IMR-90 (cell line): ENCODE data around the gene ATP2C2. TPM values are rescaled to one million over a fixed set of nuclear protein-coding genes. Genes with fewer than 3 reads are reported as not detected.

Experiments
- ATAC-seq: fragments of 200-7000 bp; cut with Tn5 transposase; 2 replicates; pipeline ENCODE4 v1.9.1; 2020; ENCODE audit warnings: low read depth, mild to moderate bottlenecking, moderate library complexity
- BruUV-seq: library from RNA; stranded (reverse); fragments of 400-500 nt; replicated peaks from 2 replicates; lab custom pipeline; 2021; lab: Mats Ljungman, UMichigan
- CTCF ChIA-PET: fragments of 300-600 bp; formaldehyde crosslinking; extraction: SDS; loops from one replicate; lab custom pipeline; 2021; ENCODE audit warnings: antibody characterized with exemption; lab: Yijun Ruan, JAX
- POLR2A ChIA-PET: fragments of 300-600 bp; sonication (Branson Sonifier 250); formaldehyde crosslinking; loops from one replicate; lab custom pipeline; 2022; ENCODE audit warnings: antibody characterized with exemption; ENCODE audit not compliant: unreplicated experiment; lab: Charles Lee
- DNase-seq: peaks from one replicate; pipeline ENCODE4 v3.0.0; 2013
- H2AFZ ChIP-seq: replicated peaks from 2 replicates; pipeline ENCODE3; 2013; ENCODE audit warnings: low read length, mild to moderate bottlenecking; ENCODE audit not compliant: poor library complexity
- H2AK5ac ChIP-seq: 2 replicates; pipeline ENCODE4 v1.6.1; 2013; ENCODE audit warnings: low read depth, low read length, inconsistent platforms
- H2AK9ac ChIP-seq: replicated peaks from 2 replicates; pipeline ENCODE3; 2013; ENCODE audit warnings: mild to moderate bottlenecking, low read depth, low read length, moderate library complexity; ENCODE audit not compliant: poor library complexity
- H2BK120ac ChIP-seq: 2 replicates; pipeline ENCODE4 v1.6.1; 2013; ENCODE audit warnings: low read depth, low read length, inconsistent platforms
- H2BK15ac ChIP-seq: 3 replicates; pipeline ENCODE4 v1.6.1; 2013; ENCODE audit warnings: low read depth, low read length, inconsistent platforms
- H2BK20ac ChIP-seq: 2 replicates; pipeline ENCODE4 v1.6.1; 2013; ENCODE audit warnings: low read depth, mild to moderate bottlenecking, inconsistent platforms, low read length, moderate library complexity
- H2BK5ac ChIP-seq: 2 replicates; pipeline ENCODE4 v1.6.1; 2013; ENCODE audit warnings: mild to moderate bottlenecking, low read depth, low read length, inconsistent platforms; ENCODE audit not compliant: poor library complexity, severe bottlenecking
- H3K14ac ChIP-seq: replicated peaks from 2 replicates; pipeline ENCODE4 v1.6.1; 2013; ENCODE audit warnings: low read depth, low read length, inconsistent platforms
- H3K18ac ChIP-seq: 2 replicates; pipeline ENCODE4 v1.6.1; 2013; ENCODE audit warnings: low read depth, low read length, control low read depth
- H3K23ac ChIP-seq: 2 replicates; pipeline ENCODE4 v1.6.1; 2013; ENCODE audit warnings: low read depth, low read length, inconsistent platforms
- H3K27ac ChIP-seq: 2 replicates; pipeline ENCODE4 v1.5.1; 2013; ENCODE audit warnings: mild to moderate bottlenecking, control low read depth, low read length; ENCODE audit not compliant: insufficient read depth
- H3K27me3 ChIP-seq: 2 replicates; pipeline ENCODE4 v1.6.1; 2013; ENCODE audit warnings: low read length; ENCODE audit not compliant: control insufficient read depth, insufficient read depth
- H3K36me3 ChIP-seq: 2 replicates; pipeline ENCODE4 v1.6.1; 2013; ENCODE audit warnings: low read length, mixed read lengths; ENCODE audit not compliant: control insufficient read depth, insufficient read depth
- H3K4ac ChIP-seq: 2 replicates; pipeline ENCODE4 v1.6.1; 2013; ENCODE audit warnings: low read depth, low read length, inconsistent platforms
- H3K4me1 ChIP-seq: 2 replicates; pipeline ENCODE4 v1.6.1; 2013; ENCODE audit warnings: low read length, mixed read lengths; ENCODE audit not compliant: control insufficient read depth, insufficient read depth
- H3K4me2 ChIP-seq: 2 replicates; pipeline ENCODE4 v1.6.1; 2013; ENCODE audit warnings: low read depth, mild to moderate bottlenecking, control low read depth, low read length, moderate library complexity
- H3K4me3 ChIP-seq: 2 replicates; pipeline ENCODE4 v1.5.1; 2013; ENCODE audit warnings: low read depth, mild to moderate bottlenecking, control low read depth, low read length, moderate library complexity; ENCODE audit not compliant: insufficient read depth
- H3K56ac ChIP-seq: 2 replicates; pipeline ENCODE4 v1.6.1; 2013; ENCODE audit warnings: low read length, inconsistent platforms; ENCODE audit not compliant: insufficient read depth; ENCODE audit errors: extremely low read depth
- H3K79me1 ChIP-seq, 2 experiments: 2 replicates each; pipeline ENCODE4 v1.6.1; 2013; ENCODE audit warnings: low read length in 2 of 2, inconsistent platforms in 1 of 2, low read depth in 1 of 2
- H3K9ac ChIP-seq: 2 replicates; pipeline ENCODE4 v1.6.1; 2013; ENCODE audit warnings: low read depth, low read length, control low read depth
- H3K9me1 ChIP-seq: 2 replicates; pipeline ENCODE4 v1.6.1; 2013; ENCODE audit warnings: low read length, inconsistent platforms; ENCODE audit not compliant: insufficient read depth
- H3K9me3 ChIP-seq: 2 replicates; pipeline ENCODE4 v1.6.1; 2013; ENCODE audit warnings: low read length; ENCODE audit not compliant: control insufficient read depth, insufficient read depth
- H4K20me1 ChIP-seq: 2 replicates; pipeline ENCODE4 v1.6.1; 2013; ENCODE audit warnings: low read length, inconsistent platforms; ENCODE audit not compliant: insufficient read depth
- H4K5ac ChIP-seq: 2 replicates; pipeline ENCODE4 v1.6.1; 2013; ENCODE audit warnings: mild to moderate bottlenecking, low read depth, low read length, control low read depth
- H4K8ac ChIP-seq, 2 experiments: 2 replicates each; pipeline ENCODE4 v1.6.1; 2013; ENCODE audit warnings: low read depth in 2 of 2, low read length in 2 of 2, control low read depth in 1 of 2, inconsistent platforms in 1 of 2
- H4K91ac ChIP-seq: 2 replicates; pipeline ENCODE4 v1.6.1; 2013; ENCODE audit warnings: low read depth, low read length, inconsistent platforms; ENCODE audit not compliant: insufficient read depth
- CHD1 ChIP-seq: IDR thresholded peaks from 2 replicates; pipeline ENCODE4 v1.6.1; 2012; ENCODE audit warnings: low read depth, low read length, improper control_type of control experiment
- CTCF ChIP-seq: conservative IDR thresholded peaks from 2 replicates; pipeline ENCODE4 v1.5.1; 2012; ENCODE audit warnings: mild to moderate bottlenecking, low read depth, low read length, improper control_type of control experiment
- ELK1 ChIP-seq: fragments of 150-350 bp; IDR thresholded peaks from 2 replicates; pipeline ENCODE4 v1.6.1; 2016; ENCODE audit warnings: low read depth, mild to moderate bottlenecking, low read length, moderate library complexity, borderline replicate concordance
- FOS ChIP-seq: fragments of 150-350 bp; IDR thresholded peaks from 2 replicates; pipeline ENCODE4 v1.6.1; 2016; ENCODE audit warnings: low read depth, low read length
- MAFK ChIP-seq: IDR thresholded peaks from 2 replicates; pipeline ENCODE4 v1.6.1; 2012; ENCODE audit warnings: low read depth, low read length, improper control_type of control experiment
- MAZ ChIP-seq: IDR thresholded peaks from 2 replicates; pipeline ENCODE4 v1.6.1; 2012; ENCODE audit warnings: low read depth, mild to moderate bottlenecking, low read length, improper control_type of control experiment, moderate library complexity, borderline replicate concordance
- MXI1 ChIP-seq: IDR thresholded peaks from 2 replicates; pipeline ENCODE4 v1.6.1; 2012; ENCODE audit warnings: low read depth, mild to moderate bottlenecking, low read length, moderate library complexity, borderline replicate concordance
- RCOR1 ChIP-seq: IDR thresholded peaks from 2 replicates; pipeline ENCODE4 v1.6.1; 2012; ENCODE audit warnings: mild to moderate bottlenecking, low read length, improper control_type of control experiment; ENCODE audit not compliant: insufficient replicate concordance
- RFX5 ChIP-seq: IDR thresholded peaks from 2 replicates; pipeline ENCODE4 v1.8.0; 2012; ENCODE audit warnings: low read depth, mild to moderate bottlenecking, low read length, moderate library complexity
- USF2 ChIP-seq: fragments of 150-350 bp; IDR thresholded peaks from 2 replicates; pipeline ENCODE4 v1.6.1; 2017; ENCODE audit warnings: mild to moderate bottlenecking, antibody characterized with exemption, low read length, low read depth
- WGBS, 2 experiments: methylation state at CpG; one replicate each; pipeline versions ENCODE4 v1.1.5 to v1.1.7; 2013; ENCODE audit warnings: missing lambda C conversion rate in 2 of 2; ENCODE audit not compliant: insufficient read length in 1 of 2; ENCODE audit errors: extremely low coverage in 2 of 2; 5-methylcytosine and 5-hydroxymethylcytosine counted together
- dilution Hi-C: fragments of 300-500 bp; cut with HindIII; formaldehyde crosslinking; loops from one replicate; pipeline ENCODE4 v1.14.3; 2018; ENCODE audit warnings: low sequenced_read_pairs; ENCODE audit not compliant: unreplicated experiment
- in situ Hi-C: fragments of 300-500 bp; cut with MboI; formaldehyde crosslinking; loops from 3 replicates; pipeline ENCODE4 v1.14.3; 2019; ENCODE audit warnings: low sequenced_read_pairs, inconsistent platforms, mixed read lengths
- intact Hi-C: fragments of 100-400 bp; cut with micrococcal nuclease; formaldehyde crosslinking; loops from 2 replicates; pipeline ENCODE4 v1.10.0; 2022
- polyA plus RNA-seq, 3 experiments: library from polyadenylated mRNA; depleted of rRNA; stranded (reverse); fragments of >200 nt; gene quantifications; 2 replicates each; pipeline ENCODE4 v1.2.3, GENCODE V29; 2012; ENCODE audit warnings: low replicate concordance in 1 of 3
- total RNA-seq: library from RNA; depleted of rRNA; stranded (reverse); fragments of >200 nt; gene quantifications from 2 replicates; pipeline ENCODE4 v1.2.3, GENCODE V29; 2012

The ATP2C2 gene
- total and polyA plus RNA-seq, 2 of the 4 experiments (the other 2 are of a cell fraction): not detected

- ChIA-PET CTCF (no interaction called here), POLR2A (no interaction called here)
- ATAC-seq (no peak), DNase-seq (no peak)
- no peak overlapping the region for H4K8ac ChIP-seq
- H4K20me1 ChIP-seq: no peaks in the 10 kb centered on the region
- no peaks in the 10 kb centered on the region for H3K36me3 ChIP-seq
- no peak overlapping the region for H2BK120ac ChIP-seq
- dilution Hi-C loops (no loop called here), intact Hi-C loops (no loop called here), in situ Hi-C loops (no loop called here)
- H2AK5ac ChIP-seq: no peak overlapping the region
- no peaks in the 10 kb centered on the region for H3K9me1 ChIP-seq
- H3K79me1 ChIP-seq: no peaks in the 10 kb centered on the region
- H2BK15ac ChIP-seq: no peak overlapping the region
- H2AFZ ChIP-seq: no peak overlapping the region
- H3K9ac ChIP-seq: no peak overlapping the region
- no peak overlapping the region for H3K23ac ChIP-seq
- no peak overlapping the region for H3K4ac ChIP-seq
- H3K56ac ChIP-seq: no peak overlapping the region
- no peaks in the 10 kb centered on the region for H3K4me1 ChIP-seq
- no peak overlapping the region for H4K5ac ChIP-seq
- no peak overlapping the region for H3K27ac ChIP-seq
- H3K14ac ChIP-seq: no peak overlapping the region
- 72% methylated on average over 5 of the region's 8 CpGs; no CpG with 5 or more reads in 1 of the 2 experiments for WGBS, 2 experiments
- H3K18ac ChIP-seq: no peak overlapping the region
- H3K4me3 ChIP-seq: no peak overlapping the region
- H2BK5ac ChIP-seq: no peak overlapping the region
- no TSS peak for BruUV-seq
- no peaks in the 10 kb centered on the region for H3K9me3 ChIP-seq
- H2BK20ac ChIP-seq: no peak overlapping the region
- TF ChIP-seq FOS (no peak), CTCF (no peak), MAZ (no peak), RCOR1 (no peak), ELK1 (no peak), RFX5 (no peak), CHD1 (no peak), USF2 (no peak), MXI1 (no peak), MAFK (no peak)
- H4K91ac ChIP-seq: no peak overlapping the region
- H3K4me2 ChIP-seq: no peak overlapping the region
- H3K27me3 ChIP-seq: peaks cover 40% of the 10 kb centered on the region
- no peak overlapping the region for H2AK9ac ChIP-seq
Observed at GRCh38 chr16:84419730-84420129, 51.4 kb downstream of the ATP2C2 start.
